HG03460 (cell line): ENCODE results near the gene PCID2.

ENCODE experiments used
- ATAC-seq: cut with Tn5 transposase; IDR thresholded peaks from one replicate; pipeline ENCODE4 v1.9.1; 2021; ENCODE audit not compliant: unreplicated experiment

Gene PCID2

DNA sequence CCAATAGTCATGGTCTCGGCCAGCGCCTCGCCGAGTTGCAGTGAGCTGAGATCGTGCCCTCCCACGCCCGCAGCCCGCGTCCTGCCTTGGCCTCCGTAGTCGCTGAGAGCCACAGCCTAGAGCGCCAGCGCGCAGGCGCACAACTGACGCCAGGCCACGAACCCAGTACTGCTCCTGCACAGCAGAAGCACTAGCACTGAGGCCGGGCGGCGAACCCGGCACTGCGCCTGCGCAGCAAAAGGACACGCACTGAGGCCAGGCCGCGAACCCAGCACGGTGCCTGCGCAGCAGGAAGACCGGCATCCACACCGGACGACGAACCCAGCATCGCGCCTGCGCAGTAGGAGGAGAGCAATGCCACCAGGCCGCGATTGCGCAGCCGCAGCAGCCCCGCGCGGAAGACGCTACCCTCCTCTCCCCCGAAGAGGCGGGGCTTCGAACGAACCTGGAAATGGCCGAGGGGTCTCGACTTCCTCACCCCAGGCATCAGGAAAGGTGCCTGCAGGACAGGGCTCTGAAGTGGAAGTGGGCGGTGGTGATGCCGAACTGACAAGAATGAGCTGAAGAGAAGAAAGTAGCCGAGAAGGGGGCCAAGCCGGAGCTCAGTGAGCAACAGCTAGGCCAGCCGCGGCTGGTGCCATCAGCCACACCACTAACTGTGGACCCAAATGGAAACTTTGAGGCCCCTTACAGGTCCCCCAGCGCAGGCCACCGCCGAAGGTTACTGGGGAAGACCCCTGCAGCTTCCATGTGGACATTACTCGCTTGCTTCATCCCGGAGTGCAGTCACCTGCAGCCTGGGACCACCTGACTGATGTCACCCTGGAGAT lies 78.3 kb downstream of the PCID2 start:
- no peak for ATAC-seq

DNA sequence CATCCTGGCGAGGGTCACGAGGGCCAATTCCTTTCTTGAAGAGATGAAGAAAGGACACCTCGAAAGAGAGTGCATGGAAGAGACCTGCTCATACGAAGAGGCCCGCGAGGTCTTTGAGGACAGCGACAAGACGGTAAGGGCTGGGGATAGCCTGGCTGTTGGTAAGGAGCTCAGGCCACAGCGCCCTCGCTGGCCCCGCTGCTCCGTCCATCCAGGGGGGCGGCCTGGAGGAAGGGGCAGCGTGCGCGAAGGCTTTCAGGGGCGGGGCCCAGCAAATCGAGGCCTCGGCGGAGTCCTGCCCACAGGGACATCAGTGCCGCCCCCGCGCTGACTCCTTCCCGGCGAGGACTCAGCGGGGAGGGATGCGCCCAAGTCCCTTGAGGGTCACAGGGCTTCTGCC lies 79.0 kb downstream of the PCID2 start:
- ATAC-seq = no peak
